HuH-7.5 (cell line): ENCODE measurements around the gene TRIO.

Experiments used
- DNase-seq: peaks from one replicate; pipeline ENCODE4 v3.0.0; 2011; ENCODE audit warnings: low spot score

Gene TRIO

DNA sequence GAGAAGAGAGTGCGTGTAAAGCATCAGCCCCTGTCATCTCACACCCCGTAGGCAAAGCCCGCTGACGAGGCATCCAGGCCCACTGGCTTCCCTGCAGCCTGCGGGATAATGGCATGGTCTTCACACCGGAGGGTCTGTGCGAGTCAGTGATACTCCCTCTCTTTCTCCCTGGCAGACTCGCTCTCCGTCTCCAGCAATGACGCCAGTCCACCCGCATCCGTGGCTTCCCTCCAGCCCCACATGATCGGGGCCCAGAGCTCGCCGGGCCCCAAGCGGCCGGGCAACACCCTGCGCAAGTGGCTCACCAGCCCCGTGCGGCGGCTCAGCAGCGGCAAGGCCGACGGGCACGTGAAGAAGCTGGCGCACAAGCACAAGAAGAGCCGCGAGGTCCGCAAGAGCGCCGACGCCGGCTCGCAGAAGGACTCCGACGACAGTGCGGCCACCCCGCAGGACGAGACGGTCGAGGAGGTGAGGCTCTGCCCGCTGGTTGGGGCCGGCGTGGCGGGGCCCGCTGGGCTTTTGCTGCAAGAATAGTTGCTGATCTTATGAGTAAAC is 317.8 kb downstream of the TRIO start:
- DNase-seq: no peak

GRCh38 chr5:14462681-14463080 is 319.5 kb downstream of the TRIO start:
- DNase-seq: no peak

DNA sequence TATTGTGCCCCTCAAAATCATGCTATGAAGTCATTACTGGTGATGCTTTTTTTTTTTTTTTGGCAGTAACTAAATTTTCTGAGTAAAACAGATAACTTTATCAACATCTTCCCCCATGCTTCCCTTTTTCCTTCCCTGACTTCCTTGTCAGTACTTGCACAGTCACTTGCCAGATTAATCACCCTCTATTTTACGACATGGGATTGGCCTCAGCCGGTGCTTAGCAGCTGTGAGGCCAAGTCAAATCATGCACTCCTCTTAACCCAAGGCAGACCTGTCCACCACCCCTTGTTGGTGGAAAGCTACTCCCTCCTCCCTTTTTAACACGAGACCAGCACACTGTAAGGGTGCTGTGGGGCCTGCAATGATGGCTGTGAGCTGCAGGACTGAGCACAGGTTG is 320.5 kb downstream of the TRIO start:
- DNase-seq: no peak

- DNase-seq: no peak
These were observed 321.0 kb downstream of the TRIO start for GRCh38 chr5:14464096-14464495.

GRCh38 chr5:14464671-14465070 is 321.5 kb downstream of the TRIO start:
- no peak for DNase-seq

GRCh38 chr5:14465116-14465515 is 322.0 kb downstream of the TRIO start:
- DNase-seq: no peak

GRCh38 chr5:14465776-14466175 is 322.6 kb downstream of the TRIO start:
- DNase-seq: no peak

DNA sequence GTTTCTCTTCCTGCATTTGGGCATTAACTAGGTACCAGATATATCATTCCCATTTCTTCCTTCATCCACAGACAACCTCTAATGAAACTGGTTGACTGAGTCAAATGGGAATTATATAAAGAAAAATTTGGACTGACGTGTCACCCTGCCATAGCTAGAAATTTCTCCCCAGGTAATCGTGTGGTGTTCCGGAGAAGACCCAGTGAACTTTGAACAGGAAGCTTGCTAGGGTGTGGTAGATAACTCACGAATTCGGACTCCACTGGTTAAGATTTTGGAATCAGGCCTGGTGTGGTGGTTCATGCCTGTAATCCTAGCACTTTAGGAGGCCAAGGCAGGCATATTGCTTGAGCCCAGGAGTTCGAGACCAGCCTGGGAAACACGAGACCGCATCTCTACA is 324.1 kb downstream of the TRIO start:
- DNase-seq: no peak

GRCh38 chr5:14467886-14468285 is 324.7 kb downstream of the TRIO start:
- no peak for DNase-seq

- DNase-seq: no peak
These were observed 326.6 kb downstream of the TRIO start for GRCh38 chr5:14469551-14470377.

GRCh38 chr5:14471507-14471906 is 328.4 kb downstream of the TRIO start:
- no peak for DNase-seq

GRCh38 chr5:14472986-14473567 is 329.9 kb downstream of the TRIO start:
- no peak for DNase-seq

DNA sequence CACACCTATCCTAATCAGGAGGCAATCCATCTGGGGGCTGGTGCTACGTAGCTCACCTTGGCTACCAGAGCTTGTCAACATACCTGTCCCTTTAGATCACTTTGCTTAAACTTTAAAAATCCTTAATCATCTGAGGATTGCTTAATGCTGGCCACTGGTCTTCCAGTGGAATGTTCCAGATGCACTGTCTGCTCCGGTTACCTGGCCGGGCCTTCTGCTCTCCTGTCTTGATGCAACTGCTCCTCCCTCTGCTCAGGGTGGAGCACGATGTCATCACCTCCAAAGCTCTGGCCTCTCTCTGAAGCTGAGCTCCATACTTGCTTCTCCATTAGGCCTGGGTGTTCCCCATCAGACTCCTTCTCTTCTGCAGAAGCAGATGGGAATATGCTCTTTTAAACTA is 331.9 kb downstream of the TRIO start:
- DNase-seq: no peak

GRCh38 chr5:14476786-14477435 is 333.8 kb downstream of the TRIO start:
- no peak for DNase-seq

- DNase-seq: no peak
These were observed 336.1 kb downstream of the TRIO start for GRCh38 chr5:14479143-14479696.

- DNase-seq: no peak
These were observed 338.2 kb downstream of the TRIO start for GRCh38 chr5:14481349-14481748.

DNA sequence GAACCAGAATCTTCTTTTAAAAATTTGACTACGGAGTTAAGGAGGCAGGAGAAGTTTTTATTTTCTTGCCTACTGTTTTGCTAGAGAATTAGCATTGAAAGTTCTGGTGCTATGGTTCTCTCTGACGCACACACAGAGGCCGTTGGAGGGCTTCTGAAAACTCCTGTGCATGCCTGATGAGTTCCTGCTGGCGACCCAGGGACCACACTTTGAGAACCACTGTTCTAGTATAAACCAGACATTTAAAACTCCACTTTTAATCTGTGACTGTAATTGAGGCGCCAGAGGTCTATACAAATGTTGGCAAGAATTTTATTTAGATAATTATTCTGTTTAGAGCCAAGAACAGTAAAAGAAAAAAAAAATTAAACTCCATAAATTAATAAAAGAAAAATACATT is 338.9 kb downstream of the TRIO start:
- no peak for DNase-seq

- DNase-seq: no peak
These were observed 340.5 kb downstream of the TRIO start for GRCh38 chr5:14483504-14484157.

DNA sequence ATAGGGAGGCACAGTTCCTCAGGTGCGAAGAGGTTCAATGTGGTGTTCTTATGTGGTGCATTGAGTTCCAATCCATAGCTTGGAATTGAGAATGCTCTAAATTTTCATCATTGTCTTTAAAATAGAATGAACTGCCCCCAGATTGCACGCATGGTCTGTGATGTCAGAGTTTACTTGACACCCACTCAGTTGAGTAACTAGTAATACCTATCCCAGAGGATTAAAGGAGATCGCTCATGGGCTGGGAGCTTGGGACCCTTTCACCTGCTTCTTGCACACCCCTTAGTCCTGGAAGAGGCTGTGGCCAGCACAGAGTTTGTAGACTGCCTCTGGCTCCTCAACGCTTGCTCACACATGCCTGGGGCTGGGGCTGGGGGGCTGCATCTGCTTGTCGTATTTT is 343.3 kb downstream of the TRIO start:
- no peak for DNase-seq

- DNase-seq: no peak
These were observed 344.1 kb downstream of the TRIO start for GRCh38 chr5:14486996-14487896.

DNA sequence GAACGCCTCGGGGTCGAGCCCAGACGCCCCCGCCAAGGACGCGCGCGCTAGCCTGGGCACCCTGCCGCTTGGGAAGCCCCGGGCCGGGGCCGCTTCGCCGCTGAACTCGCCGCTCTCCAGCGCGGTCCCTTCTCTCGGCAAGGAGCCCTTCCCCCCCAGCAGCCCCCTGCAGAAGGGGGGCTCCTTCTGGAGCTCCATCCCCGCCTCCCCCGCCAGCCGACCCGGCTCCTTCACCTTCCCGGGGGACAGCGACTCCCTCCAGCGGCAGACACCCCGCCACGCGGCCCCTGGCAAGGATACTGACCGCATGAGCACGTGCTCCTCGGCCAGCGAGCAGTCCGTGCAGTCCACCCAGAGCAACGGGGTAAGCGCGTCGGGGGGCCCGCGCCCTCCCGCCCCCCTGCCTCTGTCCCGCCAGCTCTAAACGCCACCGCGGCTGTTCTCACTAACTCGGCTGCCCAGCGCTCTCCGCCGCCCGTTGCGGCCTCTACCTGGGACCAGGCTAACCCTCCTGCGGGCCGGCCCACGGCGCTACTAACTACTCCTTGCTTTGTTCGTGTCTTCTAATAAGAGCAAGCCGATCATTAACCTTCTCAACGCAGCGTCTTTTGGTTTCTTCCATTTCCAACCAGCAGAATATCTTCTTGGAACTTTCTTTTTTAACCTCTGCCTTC is 344.9 kb downstream of the TRIO start:
- DNase-seq: no peak
